Urothelium cell line (cell line): Measurements from ENCODE around the gene XAB2.

Experiments used
- DNase-seq: peaks from one replicate; pipeline ENCODE4 v3.0.0; 2011; ENCODE audit warnings: low spot score, mixed read lengths
- FAIRE-seq: peaks from 2 replicates; lab custom pipeline; 2011; peaks lifted over from hg19 to GRCh38; lab: Jason Lieb, UNC

The XAB2 gene

GRCh38 chr19:7629347-7630054 lies at the start of gene XAB2, which contains the start of gene PET100:
Gene XAB2, minus strand, starts transcription at chr19:7629545. Its CDS starts 18 bp downstream, at chr19:7629527.
Gene PET100, plus strand, starts transcription at chr19:7629793. Its CDS starts 41 bp downstream, at chr19:7629834.
- FAIRE-seq: no peak
- DNase-seq: peak; percentile 95

DNA sequence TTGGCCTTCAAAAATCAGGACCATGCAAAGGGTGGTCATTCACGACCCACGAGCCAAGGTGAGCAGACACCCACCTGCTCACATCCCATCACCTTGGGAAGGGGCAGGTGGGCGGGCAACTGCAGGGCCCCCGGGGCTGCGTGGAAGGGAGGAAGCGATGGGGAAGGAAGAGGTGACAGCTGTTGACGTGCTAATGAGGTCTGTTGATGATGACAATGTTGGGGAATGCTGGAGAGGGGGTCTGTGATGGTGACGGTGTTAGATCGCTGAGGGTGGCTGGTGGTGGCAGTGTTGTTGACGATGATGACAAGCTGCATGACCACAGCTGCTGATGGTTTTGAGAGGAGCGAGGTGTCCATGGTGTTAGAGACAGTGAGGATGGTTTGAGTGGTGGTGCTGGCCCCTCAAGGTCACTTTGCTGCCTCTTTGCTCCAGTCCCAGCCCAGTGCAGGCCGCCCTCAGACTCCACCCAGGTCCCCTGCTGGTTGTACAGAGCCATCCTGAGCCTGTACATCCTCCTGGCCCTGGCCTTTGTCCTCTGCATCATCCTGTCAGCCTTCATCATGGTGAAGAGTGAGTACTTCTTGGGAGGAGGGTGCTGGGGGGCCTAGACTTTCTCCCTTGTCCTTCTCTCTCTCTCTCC lies 48.4 kb upstream of the XAB2 start:
- FAIRE-seq (no peak), DNase-seq (no peak)

DNA sequence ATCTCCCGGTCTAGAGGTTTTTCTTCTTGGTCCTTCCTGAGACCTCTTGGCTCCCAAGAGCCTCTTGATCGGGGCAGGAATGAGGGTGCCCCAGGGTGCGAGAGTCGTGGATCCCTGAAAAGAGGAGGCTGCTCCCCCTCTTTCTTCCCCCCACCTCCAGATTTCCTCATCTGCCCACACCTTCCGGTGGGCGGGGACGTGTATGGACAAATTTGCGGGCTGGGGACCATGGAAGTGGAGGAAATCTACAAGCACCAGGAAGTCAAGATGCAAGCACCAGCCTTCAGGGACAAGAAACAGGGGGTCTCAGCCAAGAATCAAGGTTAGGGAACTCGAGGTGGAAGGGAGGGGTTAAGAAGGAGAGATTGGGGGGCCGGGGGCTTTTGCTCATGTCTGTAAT lies 47.5 kb upstream of the XAB2 start, which contains the start of gene MCEMP1:
TSS of gene MCEMP1 (plus strand) at position 237 of the 400 bp plus-strand sequence. CDS start at position 268, 31 bp downstream.
- no peak for DNase-seq
- FAIRE-seq: no peak

DNA sequence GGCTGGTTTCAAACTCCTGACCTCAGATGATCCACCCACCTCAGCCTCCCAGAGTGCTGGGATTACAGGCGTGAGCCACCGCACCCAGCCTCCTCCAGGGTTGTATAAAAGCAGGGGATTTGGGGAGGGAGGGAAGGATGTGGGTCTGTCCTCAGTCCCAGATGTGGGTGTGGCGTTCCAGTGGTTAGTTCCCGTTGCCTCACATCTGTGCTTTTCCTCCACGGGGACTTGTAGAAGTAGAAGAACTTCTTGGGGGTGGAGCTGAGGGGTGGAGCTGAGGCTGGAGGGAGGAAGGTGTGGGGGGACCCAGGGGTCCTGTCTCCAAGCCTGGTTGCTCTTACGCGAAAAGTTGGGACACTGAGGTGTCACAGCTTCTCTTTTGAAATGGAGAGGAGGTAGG lies 47.0 kb upstream of the XAB2 start:
- no peak for FAIRE-seq
- no peak for DNase-seq

DNA sequence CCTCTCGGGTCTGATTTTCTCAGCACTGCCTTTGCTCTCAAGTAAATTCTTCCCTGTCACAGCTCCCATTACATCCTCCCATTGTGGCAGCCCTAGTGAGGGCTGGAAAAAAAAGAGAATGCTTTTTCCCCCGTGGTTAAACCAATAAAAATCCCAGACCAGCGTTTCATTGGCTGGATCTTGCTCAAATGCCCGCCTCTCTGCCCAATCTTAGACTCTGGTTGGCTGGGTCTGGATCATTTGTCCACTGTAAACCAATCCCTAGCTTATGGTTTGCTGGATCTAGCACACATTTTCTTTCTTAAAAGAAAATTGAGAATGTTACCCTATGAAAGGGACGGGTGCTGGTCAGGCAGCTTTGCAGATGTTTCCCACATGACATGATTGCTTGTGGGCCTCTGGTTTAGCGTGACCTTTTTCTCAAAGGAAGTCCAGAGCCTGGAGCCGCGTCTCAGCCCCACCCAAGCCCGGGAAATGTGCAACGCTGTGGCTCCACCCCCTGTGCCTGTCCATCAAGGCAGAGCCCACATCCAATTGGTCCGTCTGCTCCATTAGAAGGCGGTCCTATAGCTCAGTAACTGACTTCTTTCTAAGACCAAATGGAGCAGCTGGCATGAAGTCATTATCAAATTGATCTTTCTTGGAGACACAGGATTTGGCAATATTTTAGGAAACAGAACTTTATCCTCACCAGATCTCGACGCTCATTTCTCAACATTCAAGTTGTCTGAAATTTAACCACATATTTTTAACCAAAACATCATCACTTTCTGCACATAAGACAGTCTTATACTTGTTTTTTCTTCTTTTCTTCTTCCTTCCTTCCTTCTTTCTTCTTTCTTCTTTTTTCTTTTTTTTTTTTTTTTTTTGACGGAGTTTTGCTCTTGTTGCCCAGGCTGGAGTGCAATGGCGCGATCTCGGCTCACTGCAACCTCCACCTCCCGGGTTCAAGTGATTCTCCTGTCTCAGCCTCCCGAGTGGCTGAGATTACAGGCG lies 45.0 kb upstream of the XAB2 start:
- DNase-seq (peak; percentile 22), FAIRE-seq (no peak)

- FAIRE-seq (no peak), DNase-seq (no peak)
These were observed 43.2 kb upstream of the XAB2 start for GRCh38 chr19:7672522-7672921.

DNA sequence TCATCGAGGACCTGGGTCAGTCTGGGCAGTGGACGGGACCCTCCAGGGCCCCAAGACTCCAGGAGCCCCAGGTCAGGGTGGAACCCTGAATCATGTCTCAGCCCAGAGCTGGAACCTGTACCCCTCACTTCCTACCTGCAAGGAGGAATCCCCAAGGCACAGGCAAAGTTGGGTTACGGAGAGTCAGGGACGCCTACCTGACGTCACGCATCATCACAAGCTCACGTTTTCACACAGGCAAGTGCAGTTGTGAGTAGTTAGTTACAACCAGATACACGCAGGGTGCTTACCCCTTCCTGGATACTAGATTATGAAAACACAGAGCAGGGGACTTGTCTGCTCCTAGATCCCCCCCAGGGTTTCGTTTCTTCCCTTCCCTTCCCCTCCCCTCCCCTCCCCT lies 41.4 kb upstream of the XAB2 start:
- DNase-seq: no peak
- no peak for FAIRE-seq

GRCh38 chr19:7670150-7670783 lies 40.9 kb upstream of the XAB2 start:
- DNase-seq (peak; percentile 71), FAIRE-seq (no peak)

DNA sequence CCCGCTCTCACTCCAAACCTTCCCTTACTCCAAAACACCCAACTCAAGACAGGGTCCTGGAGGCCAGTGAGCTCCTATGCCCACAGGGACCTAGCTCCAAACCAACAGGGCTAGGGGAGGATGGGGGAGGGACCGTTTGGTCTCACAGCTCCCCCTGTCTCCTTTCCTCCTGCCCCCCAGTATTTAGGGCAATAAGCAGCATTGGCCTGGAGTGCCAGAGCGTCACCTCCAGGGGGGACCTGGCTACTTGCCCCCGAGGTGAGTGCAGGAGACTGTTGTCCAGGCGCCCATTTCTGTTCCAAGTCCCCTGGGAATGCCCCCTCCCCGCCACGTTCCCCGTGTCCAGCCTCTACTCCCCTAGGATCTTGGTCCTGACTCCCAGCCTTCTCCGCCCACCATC lies 40.3 kb upstream of the XAB2 start:
- DNase-seq (no peak), FAIRE-seq (no peak)

DNA sequence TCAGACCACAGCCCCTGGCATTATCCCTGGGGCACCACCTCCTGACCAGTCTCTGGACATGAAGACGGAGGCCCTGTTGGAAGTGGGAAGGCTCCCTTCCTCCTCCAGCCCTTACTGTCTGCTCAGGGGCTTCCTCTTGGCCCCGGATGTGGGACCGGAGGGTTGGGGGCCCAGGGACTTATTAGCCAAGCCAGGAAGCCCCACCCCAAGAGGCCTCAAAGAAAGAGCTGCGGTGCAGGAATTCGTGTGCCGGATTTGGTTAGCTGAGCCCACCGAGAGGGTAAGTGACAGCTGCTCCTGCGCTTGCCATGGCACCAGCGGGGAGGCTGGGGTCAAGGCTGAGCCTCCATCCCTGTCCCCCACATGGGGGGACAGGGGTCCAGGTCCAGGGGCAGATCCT lies 39.5 kb upstream of the XAB2 start, which contains the start of gene RETN:
TSS of gene RETN (plus strand) at position 208 of the 400 bp plus-strand sequence. CDS start 278 bp downstream, outside the sequence.
- FAIRE-seq (no peak), DNase-seq (no peak)

DNA sequence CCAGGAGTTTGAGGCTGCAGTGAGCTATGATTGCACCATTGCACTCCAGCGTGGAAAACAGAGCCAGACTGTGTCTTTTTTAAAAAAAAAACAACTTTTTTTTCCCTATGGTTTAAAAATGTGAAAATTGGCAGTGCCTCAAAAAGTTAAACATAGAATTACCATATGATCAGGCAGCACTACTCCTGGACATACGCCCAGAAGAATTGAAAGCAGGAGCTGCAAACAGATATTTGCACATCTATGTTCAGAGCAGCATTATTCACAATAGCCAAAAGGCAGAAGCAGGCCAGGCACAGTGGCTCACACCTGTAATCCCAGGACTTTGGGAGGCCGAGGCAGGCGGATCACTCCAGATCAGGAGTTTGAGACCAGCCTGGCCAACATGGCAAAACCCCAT lies 35.7 kb upstream of the XAB2 start:
- no peak for FAIRE-seq
- DNase-seq: no peak

- DNase-seq (no peak), FAIRE-seq (no peak)
These were observed 34.4 kb upstream of the XAB2 start for GRCh38 chr19:7663706-7664105.

GRCh38 chr19:7662657-7663056 lies 33.3 kb upstream of the XAB2 start:
- no peak for FAIRE-seq
- DNase-seq: no peak

- DNase-seq (no peak), FAIRE-seq (no peak)
These were observed 32.6 kb upstream of the XAB2 start for GRCh38 chr19:7661744-7662538.

GRCh38 chr19:7658219-7658686 lies 28.9 kb upstream of the XAB2 start:
- DNase-seq (no peak), FAIRE-seq (no peak)

DNA sequence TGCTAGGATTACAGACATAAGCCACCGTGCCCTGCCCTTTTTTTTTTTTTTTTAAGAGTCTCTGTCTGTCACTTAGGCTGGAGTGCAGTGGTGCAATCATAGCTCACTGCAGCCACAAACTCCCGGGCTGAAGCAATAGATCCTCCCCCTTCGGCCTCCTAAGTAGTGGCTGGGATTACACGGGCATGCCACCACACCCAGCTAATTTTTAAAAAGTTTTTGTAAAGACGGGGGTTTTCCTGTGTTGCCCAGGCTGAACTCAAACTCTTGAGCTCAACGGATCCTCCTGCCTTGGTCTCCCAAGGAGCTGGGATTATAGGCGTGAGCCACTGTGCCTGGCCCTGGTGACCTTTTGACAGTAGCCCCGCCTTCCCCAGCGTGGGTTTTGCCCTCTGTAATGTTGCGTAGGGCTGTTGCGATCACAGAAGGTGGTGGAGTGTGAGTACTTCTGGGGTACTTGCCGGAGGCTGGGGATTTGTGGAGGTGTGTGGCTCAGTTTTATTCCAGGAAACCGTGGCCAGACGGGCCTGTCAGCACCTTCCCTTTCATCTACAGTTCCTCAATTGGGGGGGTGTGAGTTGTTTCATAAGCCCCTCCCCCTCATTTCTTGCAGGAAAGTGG lies 27.9 kb upstream of the XAB2 start:
- FAIRE-seq: no peak
- no peak for DNase-seq

GRCh38 chr19:7655581-7655980 lies 26.2 kb upstream of the XAB2 start:
- DNase-seq (no peak), FAIRE-seq (no peak)

DNA sequence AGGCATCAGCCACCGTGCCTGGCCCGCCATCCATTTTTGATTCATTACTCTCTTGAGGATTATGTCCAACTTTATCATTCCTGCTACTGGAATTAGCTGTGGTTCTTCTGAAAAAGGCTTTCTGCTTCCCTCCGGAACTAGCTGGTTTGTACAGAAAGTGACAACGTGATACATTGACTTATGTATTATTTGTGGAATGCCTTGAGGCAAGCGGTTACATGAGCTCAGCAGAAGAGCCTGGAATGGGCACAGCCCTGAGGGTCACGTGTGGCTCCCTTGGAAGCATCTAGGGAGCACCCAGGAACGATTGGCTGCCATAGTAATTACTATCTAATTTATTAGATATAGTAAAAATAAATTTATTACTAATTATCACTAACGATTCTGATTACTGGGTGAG lies 25.1 kb upstream of the XAB2 start:
- no peak for DNase-seq
- FAIRE-seq: no peak

DNA sequence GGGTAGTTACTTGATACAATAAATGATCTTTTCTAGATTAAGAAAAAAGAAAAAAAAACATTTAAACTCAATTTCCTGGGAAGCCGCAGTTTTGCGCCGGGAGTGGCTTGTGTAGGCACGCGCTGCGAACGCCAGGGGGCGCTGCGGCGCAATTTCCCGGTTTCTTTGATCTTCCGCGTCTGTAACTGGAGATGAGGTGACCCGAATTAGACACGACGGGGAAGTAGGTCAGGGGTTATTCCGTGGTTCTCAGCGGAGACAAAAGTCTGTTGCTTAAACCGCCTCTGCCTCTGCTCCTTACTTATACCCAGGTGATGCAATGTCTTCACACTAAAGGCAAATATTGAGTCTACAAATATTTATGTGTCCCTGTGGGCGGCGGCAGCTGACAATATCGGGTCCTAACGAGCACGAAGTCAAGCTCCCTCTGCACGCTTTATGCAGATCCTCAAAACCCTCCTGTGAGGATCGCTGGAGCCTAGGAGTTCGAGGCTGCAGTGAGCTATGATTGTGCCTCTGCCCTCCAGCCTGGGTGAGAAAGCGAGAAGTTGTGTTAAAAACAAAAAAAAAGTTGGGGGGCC lies 22.8 kb upstream of the XAB2 start:
- FAIRE-seq (no peak), DNase-seq (peak; percentile 81)
